GM06990 (cell line): ENCODE measurements around the gene APAF1.

ENCODE experiments used
- DNase-seq: peaks from one replicate; pipeline ENCODE4 v3.0.0-alpha.2; 2011; ENCODE audit not compliant: insufficient read length; ENCODE audit errors: extremely low read depth
- H3K27me3 ChIP-seq: replicated peaks from 2 replicates; pipeline ENCODE4 v1.6.0; 2011; ENCODE audit warnings: low read length; ENCODE audit not compliant: control insufficient read depth, insufficient read depth
- H3K36me3 ChIP-seq: 2 replicates; pipeline ENCODE4 v1.5.1; 2011; ENCODE audit warnings: low read length; ENCODE audit not compliant: control insufficient read depth, insufficient read depth
- H3K4me3 ChIP-seq: replicated peaks from 2 replicates; pipeline ENCODE4 v1.5.1; 2011; ENCODE audit warnings: low read depth, mild to moderate bottlenecking, control low read depth, low read length
- TF ChIP-seq, protein P1 (sequence below): IDR thresholded peaks from 2 replicates; pipeline ENCODE4 v1.5.1; 2011; ENCODE audit warnings: low read length, control low read depth, mild to moderate bottlenecking, inconsistent platforms; ENCODE audit not compliant: insufficient read depth, poor library complexity, severe bottlenecking

The APAF1 gene

DNA sequence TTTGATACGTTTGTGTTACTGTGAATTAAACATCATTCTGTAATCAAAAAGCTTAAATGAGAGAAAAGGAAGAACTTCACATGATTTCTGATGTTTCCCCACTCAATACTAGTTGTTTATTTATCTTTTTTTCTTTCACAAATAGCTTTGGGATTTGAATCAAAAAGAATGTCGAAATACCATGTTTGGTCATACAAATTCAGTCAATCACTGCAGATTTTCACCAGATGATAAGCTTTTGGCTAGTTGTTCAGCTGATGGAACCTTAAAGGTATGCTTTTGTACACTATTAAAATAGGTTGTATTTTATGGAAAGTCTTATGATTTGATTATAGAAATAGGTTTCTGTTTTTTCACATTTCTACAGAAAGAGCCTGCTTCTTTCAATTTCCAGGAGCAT lies 41.5 kb downstream of the APAF1 start:
- H3K4me3 ChIP-seq = no peak overlapping the region
- no peaks in the 10 kb centered on the region for H3K27me3 ChIP-seq
- peaks cover 1% of the 10 kb centered on the region for H3K36me3 ChIP-seq
- DNase-seq = no peak
- TF ChIP-seq, protein P1, sequence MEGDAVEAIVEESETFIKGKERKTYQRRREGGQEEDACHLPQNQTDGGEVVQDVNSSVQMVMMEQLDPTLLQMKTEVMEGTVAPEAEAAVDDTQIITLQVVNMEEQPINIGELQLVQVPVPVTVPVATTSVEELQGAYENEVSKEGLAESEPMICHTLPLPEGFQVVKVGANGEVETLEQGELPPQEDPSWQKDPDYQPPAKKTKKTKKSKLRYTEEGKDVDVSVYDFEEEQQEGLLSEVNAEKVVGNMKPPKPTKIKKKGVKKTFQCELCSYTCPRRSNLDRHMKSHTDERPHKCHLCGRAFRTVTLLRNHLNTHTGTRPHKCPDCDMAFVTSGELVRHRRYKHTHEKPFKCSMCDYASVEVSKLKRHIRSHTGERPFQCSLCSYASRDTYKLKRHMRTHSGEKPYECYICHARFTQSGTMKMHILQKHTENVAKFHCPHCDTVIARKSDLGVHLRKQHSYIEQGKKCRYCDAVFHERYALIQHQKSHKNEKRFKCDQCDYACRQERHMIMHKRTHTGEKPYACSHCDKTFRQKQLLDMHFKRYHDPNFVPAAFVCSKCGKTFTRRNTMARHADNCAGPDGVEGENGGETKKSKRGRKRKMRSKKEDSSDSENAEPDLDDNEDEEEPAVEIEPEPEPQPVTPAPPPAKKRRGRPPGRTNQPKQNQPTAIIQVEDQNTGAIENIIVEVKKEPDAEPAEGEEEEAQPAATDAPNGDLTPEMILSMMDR = no peak

DNA sequence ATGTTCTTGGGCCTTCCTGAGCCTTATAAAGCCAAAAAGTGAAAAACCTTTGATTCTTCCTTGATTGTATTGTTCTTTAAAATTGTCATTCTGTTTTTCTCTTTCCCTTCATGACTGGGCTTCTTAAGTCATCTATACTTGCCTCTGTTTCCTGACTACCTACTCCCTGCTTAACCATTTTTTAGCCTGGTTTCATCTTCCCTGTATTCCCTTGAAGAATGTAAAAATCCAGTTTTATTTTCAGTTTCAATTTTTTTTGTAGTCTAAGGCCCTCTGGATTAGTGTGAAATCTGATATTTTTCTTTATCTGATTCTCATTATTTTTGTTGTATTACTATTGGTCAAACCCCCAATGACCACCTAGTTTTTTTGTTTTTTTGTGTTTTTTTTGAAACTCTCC lies 46.3 kb downstream of the APAF1 start:
- TF ChIP-seq, protein P1 = no peak
- Histone ChIP-seq H3K27me3 (no peaks in the 10 kb centered on the region), H3K36me3 (peaks cover 3% of the 10 kb centered on the region), H3K4me3 (no peak overlapping the region)
- no peak for DNase-seq

GRCh38 chr12:98696036-98696646 lies 51.1 kb downstream of the APAF1 start:
- no peak for DNase-seq
- no peak overlapping the region for H3K4me3 ChIP-seq
- no peaks in the 10 kb centered on the region for H3K27me3 ChIP-seq
- peaks cover 3% of the 10 kb centered on the region for H3K36me3 ChIP-seq
- TF ChIP-seq, protein P1 = no peak

DNA sequence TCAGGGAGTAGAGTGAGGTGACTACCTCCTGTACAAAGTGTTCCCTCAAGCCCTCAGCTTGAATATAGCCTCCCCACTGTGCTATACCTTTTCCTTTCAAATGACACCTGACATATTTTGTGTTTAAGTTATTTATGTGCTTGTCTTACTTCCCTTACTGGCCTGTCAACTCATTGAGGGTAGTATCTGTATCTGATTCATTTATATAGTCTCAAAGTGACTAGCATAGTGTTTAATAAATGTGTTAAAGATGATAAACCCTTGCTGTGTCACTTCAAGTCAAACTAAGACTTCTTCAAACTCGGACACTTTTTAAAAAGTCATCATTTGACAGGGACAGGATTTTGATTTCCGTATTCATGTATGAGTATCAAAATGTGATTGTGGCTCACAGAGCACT lies 52.1 kb downstream of the APAF1 start:
- no peak for DNase-seq
- no peak overlapping the region for H3K4me3 ChIP-seq
- H3K36me3 ChIP-seq = peaks cover 3% of the 10 kb centered on the region
- H3K27me3 ChIP-seq = no peaks in the 10 kb centered on the region
- TF ChIP-seq, protein P1 = no peak

GRCh38 chr12:98698603-98699463 lies 53.7 kb downstream of the APAF1 start:
- TF ChIP-seq, protein P1 = peak; percentile 50
- Histone ChIP-seq H3K4me3 (no peak overlapping the region), H3K27me3 (no peaks in the 10 kb centered on the region), H3K36me3 (peaks cover 3% of the 10 kb centered on the region)
- no peak for DNase-seq
